ENCODE results near the gene SRGAP2C.
"Not testable (repeated sequence)": the region's sequence is repeated elsewhere in the genome, so short reads cannot be mapped to it uniquely, and the experiment has no call there.

- TF ChIP-seq, protein P1, sequence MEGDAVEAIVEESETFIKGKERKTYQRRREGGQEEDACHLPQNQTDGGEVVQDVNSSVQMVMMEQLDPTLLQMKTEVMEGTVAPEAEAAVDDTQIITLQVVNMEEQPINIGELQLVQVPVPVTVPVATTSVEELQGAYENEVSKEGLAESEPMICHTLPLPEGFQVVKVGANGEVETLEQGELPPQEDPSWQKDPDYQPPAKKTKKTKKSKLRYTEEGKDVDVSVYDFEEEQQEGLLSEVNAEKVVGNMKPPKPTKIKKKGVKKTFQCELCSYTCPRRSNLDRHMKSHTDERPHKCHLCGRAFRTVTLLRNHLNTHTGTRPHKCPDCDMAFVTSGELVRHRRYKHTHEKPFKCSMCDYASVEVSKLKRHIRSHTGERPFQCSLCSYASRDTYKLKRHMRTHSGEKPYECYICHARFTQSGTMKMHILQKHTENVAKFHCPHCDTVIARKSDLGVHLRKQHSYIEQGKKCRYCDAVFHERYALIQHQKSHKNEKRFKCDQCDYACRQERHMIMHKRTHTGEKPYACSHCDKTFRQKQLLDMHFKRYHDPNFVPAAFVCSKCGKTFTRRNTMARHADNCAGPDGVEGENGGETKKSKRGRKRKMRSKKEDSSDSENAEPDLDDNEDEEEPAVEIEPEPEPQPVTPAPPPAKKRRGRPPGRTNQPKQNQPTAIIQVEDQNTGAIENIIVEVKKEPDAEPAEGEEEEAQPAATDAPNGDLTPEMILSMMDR (IDR thresholded peaks at IDR 0.05 in 8 of 11, conservative IDR thresholded peaks at IDR 0.05 in 3 of 11), result not testable (repeated sequence)
- not testable (repeated sequence) for TF ChIP-seq POLR2AphosphoS5, POLR2A (IDR thresholded peaks at IDR 0.05)
Measured at GRCh38 chr1:121213491-121213890, 28.7 kb downstream of the SRGAP2C start.

Measured in spleen (tissue), 7 donors.